GM12892 (cell line): ENCODE results near the gene IL1RAPL2.

Experiments
- POLR2A ChIP-seq: IDR thresholded peaks from 2 replicates; pipeline ENCODE4 v1.6.1; 2011; ENCODE audit warnings: low read depth, low read length, control low read depth
- POLR2AphosphoS5 ChIP-seq: IDR thresholded peaks from 2 replicates; pipeline ENCODE4 v1.6.1; 2011; ENCODE audit warnings: low read depth, low read length, control low read depth
- TAF1 ChIP-seq: IDR thresholded peaks from 2 replicates; pipeline ENCODE4 v1.6.1; 2011; ENCODE audit warnings: low read depth, mild to moderate bottlenecking, control low read depth, low read length, borderline replicate concordance

- TF ChIP-seq POLR2AphosphoS5 (no peak), POLR2A (no peak), TAF1 (no peak)
These were observed 1137.9 kb downstream of the IL1RAPL2 start for GRCh38 chrX:105703876-105704275.
